ENCODE results near the gene CCDC92B. TPM values are rescaled to one million over a fixed set of nuclear protein-coding genes. Genes with fewer than 3 reads are reported as not detected.

The CCDC92B gene
- polyA plus RNA-seq, 1 of the 3 experiments (the other 2 are of a cell fraction), result 0.07 TPM

DNA sequence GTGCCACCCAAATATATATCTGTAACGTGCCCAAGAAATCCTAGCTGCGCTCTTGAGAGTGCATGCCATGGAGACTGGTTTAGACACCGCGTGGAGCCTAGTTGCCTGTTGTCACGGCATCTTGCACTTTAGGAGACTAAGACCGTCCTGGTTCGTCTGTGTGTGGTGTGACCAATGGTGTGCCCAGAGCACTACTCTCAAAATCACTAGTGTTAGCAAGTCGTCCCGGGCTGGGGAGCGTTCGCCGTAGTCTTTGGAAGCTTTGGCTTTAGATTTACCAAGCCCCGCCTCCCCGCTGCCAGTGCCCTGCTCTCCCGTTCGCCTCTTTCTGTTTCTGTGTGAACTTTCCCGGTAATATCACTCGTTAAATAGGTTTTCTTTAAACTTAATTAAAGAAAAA lies 64.9 kb downstream of the CCDC92B start:
- Histone ChIP-seq H3K9ac (no peak overlapping the region), H3K79me2 (ENCODE audit: insufficient read depth) (peaks cover 13% of the 10 kb centered on the region; the same call in 1 of the 2 replicates), H3K4me2 (no peak overlapping the region), H3F3A (replicated peaks; ENCODE audit: insufficient read depth) (peaks cover 51% of the 10 kb centered on the region), H3K27me3 (ENCODE audit: insufficient read depth) (no peaks in the 10 kb centered on the region), H3K27ac (ENCODE audit: low read depth in 2 of 2, low read length in 1 of 2) (no peak overlapping the region), H3K9me2 (no peaks in the 10 kb centered on the region), H3K9me3 (no peaks in the 10 kb centered on the region), H3K36me3 (replicated peaks in 1 of 2; ENCODE audit: control insufficient read depth in 1 of 2, insufficient read depth in 2 of 2, low read length in 1 of 2) (peaks cover 43 to 54% of the 10 kb centered on the region in 2 experiments), H4K20me1 (ENCODE audit: insufficient read depth) (peaks cover 18% of the 10 kb centered on the region; the same call in 1 of the 2 replicates), H2AFZ (ENCODE audit: low read depth) (no peak overlapping the region), H3K4me1 (ENCODE audit: control insufficient read depth in 1 of 2, insufficient read depth in 2 of 2, low read depth in 1 of 2, low read length in 1 of 2) (peaks cover 0 to 4% of the 10 kb centered on the region in 2 experiments; a peak in 1 of 4 replicates), H3K4me3 (ENCODE audit: low read depth in 2 of 2, low read length in 1 of 2) (no peak overlapping the region)
- TF ChIP-seq YY1 (IDR thresholded peaks at IDR 0.05; ENCODE audit: low read depth) (no peak), TEAD4 (IDR thresholded peaks at IDR 0.05; ENCODE audit: borderline replicate concordance, insufficient read depth) (no peak), RCOR1 (IDR thresholded peaks at IDR 0.05; ENCODE audit: low read length) (no peak), RXRA (IDR thresholded peaks at IDR 0.05; ENCODE audit: borderline replicate concordance, low read depth) (no peak), POLR2AphosphoS5 (IDR thresholded peaks at IDR 0.05; ENCODE audit: low read depth, low read length) (no peak), RAD21 (IDR thresholded peaks at IDR 0.05; ENCODE audit: low read length) (no peak), EZH2phosphoT487 (IDR thresholded peaks at IDR 0.05; ENCODE audit: borderline replicate concordance, low read depth) (no peak), TAF1 (IDR thresholded peaks at IDR 0.05; ENCODE audit: borderline replicate concordance, low read depth, low read length) (no peak)
- TF ChIP-seq, protein P1, sequence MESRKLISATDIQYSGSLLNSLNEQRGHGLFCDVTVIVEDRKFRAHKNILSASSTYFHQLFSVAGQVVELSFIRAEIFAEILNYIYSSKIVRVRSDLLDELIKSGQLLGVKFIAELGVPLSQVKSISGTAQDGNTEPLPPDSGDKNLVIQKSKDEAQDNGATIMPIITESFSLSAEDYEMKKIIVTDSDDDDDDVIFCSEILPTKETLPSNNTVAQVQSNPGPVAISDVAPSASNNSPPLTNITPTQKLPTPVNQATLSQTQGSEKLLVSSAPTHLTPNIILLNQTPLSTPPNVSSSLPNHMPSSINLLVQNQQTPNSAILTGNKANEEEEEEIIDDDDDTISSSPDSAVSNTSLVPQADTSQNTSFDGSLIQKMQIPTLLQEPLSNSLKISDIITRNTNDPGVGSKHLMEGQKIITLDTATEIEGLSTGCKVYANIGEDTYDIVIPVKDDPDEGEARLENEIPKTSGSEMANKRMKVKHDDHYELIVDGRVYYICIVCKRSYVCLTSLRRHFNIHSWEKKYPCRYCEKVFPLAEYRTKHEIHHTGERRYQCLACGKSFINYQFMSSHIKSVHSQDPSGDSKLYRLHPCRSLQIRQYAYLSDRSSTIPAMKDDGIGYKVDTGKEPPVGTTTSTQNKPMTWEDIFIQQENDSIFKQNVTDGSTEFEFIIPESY (IDR thresholded peaks at IDR 0.05; ENCODE audit: borderline replicate concordance, low read depth), result no peak
- TF ChIP-seq, protein P2, sequence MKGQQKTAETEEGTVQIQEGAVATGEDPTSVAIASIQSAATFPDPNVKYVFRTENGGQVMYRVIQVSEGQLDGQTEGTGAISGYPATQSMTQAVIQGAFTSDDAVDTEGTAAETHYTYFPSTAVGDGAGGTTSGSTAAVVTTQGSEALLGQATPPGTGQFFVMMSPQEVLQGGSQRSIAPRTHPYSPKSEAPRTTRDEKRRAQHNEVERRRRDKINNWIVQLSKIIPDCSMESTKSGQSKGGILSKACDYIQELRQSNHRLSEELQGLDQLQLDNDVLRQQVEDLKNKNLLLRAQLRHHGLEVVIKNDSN (IDR thresholded peaks at IDR 0.05; ENCODE audit: borderline replicate concordance, low read depth), result no peak
- TF ChIP-seq, protein P3, sequence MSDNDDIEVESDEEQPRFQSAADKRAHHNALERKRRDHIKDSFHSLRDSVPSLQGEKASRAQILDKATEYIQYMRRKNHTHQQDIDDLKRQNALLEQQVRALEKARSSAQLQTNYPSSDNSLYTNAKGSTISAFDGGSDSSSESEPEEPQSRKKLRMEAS (IDR thresholded peaks at IDR 0.05; ENCODE audit: low read depth), result no peak
- TF ChIP-seq, protein P4, sequence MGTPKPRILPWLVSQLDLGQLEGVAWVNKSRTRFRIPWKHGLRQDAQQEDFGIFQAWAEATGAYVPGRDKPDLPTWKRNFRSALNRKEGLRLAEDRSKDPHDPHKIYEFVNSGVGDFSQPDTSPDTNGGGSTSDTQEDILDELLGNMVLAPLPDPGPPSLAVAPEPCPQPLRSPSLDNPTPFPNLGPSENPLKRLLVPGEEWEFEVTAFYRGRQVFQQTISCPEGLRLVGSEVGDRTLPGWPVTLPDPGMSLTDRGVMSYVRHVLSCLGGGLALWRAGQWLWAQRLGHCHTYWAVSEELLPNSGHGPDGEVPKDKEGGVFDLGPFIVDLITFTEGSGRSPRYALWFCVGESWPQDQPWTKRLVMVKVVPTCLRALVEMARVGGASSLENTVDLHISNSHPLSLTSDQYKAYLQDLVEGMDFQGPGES (IDR thresholded peaks at IDR 0.05; ENCODE audit: low read depth, low read length), result no peak
- TF ChIP-seq, protein P5, sequence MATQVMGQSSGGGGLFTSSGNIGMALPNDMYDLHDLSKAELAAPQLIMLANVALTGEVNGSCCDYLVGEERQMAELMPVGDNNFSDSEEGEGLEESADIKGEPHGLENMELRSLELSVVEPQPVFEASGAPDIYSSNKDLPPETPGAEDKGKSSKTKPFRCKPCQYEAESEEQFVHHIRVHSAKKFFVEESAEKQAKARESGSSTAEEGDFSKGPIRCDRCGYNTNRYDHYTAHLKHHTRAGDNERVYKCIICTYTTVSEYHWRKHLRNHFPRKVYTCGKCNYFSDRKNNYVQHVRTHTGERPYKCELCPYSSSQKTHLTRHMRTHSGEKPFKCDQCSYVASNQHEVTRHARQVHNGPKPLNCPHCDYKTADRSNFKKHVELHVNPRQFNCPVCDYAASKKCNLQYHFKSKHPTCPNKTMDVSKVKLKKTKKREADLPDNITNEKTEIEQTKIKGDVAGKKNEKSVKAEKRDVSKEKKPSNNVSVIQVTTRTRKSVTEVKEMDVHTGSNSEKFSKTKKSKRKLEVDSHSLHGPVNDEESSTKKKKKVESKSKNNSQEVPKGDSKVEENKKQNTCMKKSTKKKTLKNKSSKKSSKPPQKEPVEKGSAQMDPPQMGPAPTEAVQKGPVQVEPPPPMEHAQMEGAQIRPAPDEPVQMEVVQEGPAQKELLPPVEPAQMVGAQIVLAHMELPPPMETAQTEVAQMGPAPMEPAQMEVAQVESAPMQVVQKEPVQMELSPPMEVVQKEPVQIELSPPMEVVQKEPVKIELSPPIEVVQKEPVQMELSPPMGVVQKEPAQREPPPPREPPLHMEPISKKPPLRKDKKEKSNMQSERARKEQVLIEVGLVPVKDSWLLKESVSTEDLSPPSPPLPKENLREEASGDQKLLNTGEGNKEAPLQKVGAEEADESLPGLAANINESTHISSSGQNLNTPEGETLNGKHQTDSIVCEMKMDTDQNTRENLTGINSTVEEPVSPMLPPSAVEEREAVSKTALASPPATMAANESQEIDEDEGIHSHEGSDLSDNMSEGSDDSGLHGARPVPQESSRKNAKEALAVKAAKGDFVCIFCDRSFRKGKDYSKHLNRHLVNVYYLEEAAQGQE (IDR thresholded peaks at IDR 0.05; ENCODE audit: low read depth, low read length), result no peak
- DNase-seq, result no peak
- CTCF ChIA-PET, result interaction anchor here (2.8 kb wide), 1 partner anchor 10 kb away, joined by 18 read pairs; no protein-coding TSS in a partner anchor
- 93% methylated on average over 17 of the region's 18 CpGs for WGBS (ENCODE audit: low lambda C conversion rate)
- POLR2A ChIA-PET, result no interaction called here

All from SK-N-SH (cell line).